Progenitor cell of endocrine pancreas (in vitro differentiated cells): ENCODE results near the gene CYP27B1. TPM values are rescaled to one million over a fixed set of nuclear protein-coding genes. Genes with fewer than 3 reads are reported as not detected.
"Not testable (repeated sequence)": the region's sequence is repeated elsewhere in the genome, so short reads cannot be mapped to it uniquely, and the experiment has no call there.

Experiments used
- DNase-seq: peaks from one replicate; pipeline ENCODE4 v3.0.0; 2021; ENCODE audit warnings: low spot score; ENCODE audit not compliant: unreplicated experiment
- H3K27ac Mint-ChIP-seq: 2 replicates; pipeline ENCODE4 v1.8.0; 2021; ENCODE audit warnings: mild to moderate bottlenecking, moderate library complexity, mixed read lengths
- H3K27me3 Mint-ChIP-seq: 2 replicates; pipeline ENCODE4 v1.8.0; 2021; ENCODE audit warnings: mixed read lengths
- H3K36me3 Mint-ChIP-seq: 2 replicates; pipeline ENCODE4 v1.8.0; 2022; ENCODE audit warnings: mixed read lengths; ENCODE audit not compliant: insufficient read depth
- H3K4me1 Mint-ChIP-seq: 2 replicates; pipeline ENCODE4 v1.8.0; 2021; ENCODE audit warnings: low read depth, mixed read lengths
- H3K4me3 Mint-ChIP-seq: 2 replicates; pipeline ENCODE4 v1.8.0; 2021; ENCODE audit warnings: low read depth, mild to moderate bottlenecking, moderate library complexity, mixed read lengths
- H3K9me3 Mint-ChIP-seq: 2 replicates; pipeline ENCODE4 v1.8.0; 2021; ENCODE audit warnings: low read depth, mixed read lengths
- total RNA-seq: library from RNA; stranded (reverse); gene quantifications from 2 replicates; pipeline ENCODE4 v1.2.1, GENCODE V29; 2021
- TF ChIP-seq, protein P1 (sequence below): fragments of 200-600 bp; sonication (generic); IDR thresholded peaks from one replicate; pipeline ENCODE4 v1.5.0; 2021; ENCODE audit warnings: antibody characterized with exemption, mild to moderate bottlenecking; ENCODE audit not compliant: unreplicated experiment

The CYP27B1 gene
- total RNA-seq, 1 donor from 2014 or later, result 2.0 TPM

- Mint-ChIP-seq H3K4me3 (no peak overlapping the region), H3K27me3 (peaks cover 61% of the 10 kb centered on the region)
Measured at GRCh38 chr12:57724003-57724935, 42.6 kb downstream of the CYP27B1 start.

GRCh38 chr12:57723630-57723962 lies 43.3 kb downstream of the CYP27B1 start:
- H3K27ac Mint-ChIP-seq, result no peak overlapping the region
- H3K4me1 Mint-ChIP-seq, result peaks cover 5% of the 10 kb centered on the region
- TF ChIP-seq, protein P1, sequence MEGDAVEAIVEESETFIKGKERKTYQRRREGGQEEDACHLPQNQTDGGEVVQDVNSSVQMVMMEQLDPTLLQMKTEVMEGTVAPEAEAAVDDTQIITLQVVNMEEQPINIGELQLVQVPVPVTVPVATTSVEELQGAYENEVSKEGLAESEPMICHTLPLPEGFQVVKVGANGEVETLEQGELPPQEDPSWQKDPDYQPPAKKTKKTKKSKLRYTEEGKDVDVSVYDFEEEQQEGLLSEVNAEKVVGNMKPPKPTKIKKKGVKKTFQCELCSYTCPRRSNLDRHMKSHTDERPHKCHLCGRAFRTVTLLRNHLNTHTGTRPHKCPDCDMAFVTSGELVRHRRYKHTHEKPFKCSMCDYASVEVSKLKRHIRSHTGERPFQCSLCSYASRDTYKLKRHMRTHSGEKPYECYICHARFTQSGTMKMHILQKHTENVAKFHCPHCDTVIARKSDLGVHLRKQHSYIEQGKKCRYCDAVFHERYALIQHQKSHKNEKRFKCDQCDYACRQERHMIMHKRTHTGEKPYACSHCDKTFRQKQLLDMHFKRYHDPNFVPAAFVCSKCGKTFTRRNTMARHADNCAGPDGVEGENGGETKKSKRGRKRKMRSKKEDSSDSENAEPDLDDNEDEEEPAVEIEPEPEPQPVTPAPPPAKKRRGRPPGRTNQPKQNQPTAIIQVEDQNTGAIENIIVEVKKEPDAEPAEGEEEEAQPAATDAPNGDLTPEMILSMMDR, result no peak
- peaks cover 55% of the 10 kb centered on the region for H3K27me3 Mint-ChIP-seq
- no peaks in the 10 kb centered on the region for H3K9me3 Mint-ChIP-seq
- DNase-seq, result no peak
- no peak overlapping the region for H3K4me3 Mint-ChIP-seq
- peaks cover 9% of the 10 kb centered on the region for H3K36me3 Mint-ChIP-seq

More at GRCh38 chr12:57724003-57724935, 42.6 kb downstream of the CYP27B1 start:
- no peak for DNase-seq
- Mint-ChIP-seq H3K36me3 (peaks cover 7% of the 10 kb centered on the region), H3K9me3 (no peaks in the 10 kb centered on the region), H3K27ac (no peak overlapping the region), H3K4me1 (peaks cover 5% of the 10 kb centered on the region)
- TF ChIP-seq, protein P1, result no peak

GRCh38 chr12:57722716-57723629 lies 43.9 kb downstream of the CYP27B1 start:
- Mint-ChIP-seq H3K27me3 (peaks cover 48% of the 10 kb centered on the region), H3K9me3 (no peaks in the 10 kb centered on the region), H3K4me1 (peaks cover 5% of the 10 kb centered on the region), H3K27ac (no peak overlapping the region), H3K36me3 (peaks cover 13% of the 10 kb centered on the region), H3K4me3 (no peak overlapping the region)
- TF ChIP-seq, protein P1, result no peak
- DNase-seq, result no peak

DNA sequence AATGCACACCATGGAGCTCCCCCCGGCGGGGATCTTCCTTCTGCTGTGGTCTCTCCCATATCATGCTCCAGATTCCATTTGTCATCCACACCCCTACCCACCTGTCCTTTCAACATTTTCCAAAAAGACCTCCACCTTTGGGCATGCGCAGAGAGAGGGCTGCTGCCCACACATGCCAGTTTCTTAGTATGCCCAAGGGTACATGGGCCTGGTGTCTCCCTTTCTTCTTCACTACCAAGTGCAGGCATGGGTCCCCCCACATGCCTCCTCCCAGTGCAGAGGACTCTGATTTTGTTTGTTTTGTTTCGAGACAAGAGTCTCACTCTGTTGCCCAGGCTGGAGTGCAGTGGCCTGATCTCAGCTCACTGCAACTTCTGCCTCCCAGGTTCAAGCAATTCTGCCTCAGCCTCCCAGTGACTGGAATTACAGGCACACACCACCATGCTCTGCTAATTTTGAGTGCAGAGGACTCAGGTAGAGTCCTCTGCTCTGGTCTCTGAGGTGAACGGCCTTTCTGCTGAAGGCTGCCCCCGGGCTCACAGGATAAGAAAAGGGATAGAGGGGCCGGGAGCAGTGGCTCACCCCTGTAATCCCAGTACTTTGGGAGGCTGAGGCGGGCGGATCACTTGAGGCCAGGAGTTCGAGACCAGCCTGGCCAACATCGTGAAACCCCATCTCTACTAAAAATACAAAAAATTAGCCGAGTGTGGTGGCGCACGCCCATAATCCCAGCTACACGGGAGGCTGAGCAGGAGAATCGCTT lies 44.9 kb downstream of the CYP27B1 start:
- not testable (repeated sequence) for DNase-seq

GRCh38 chr12:57720606-57721595 lies 46.0 kb downstream of the CYP27B1 start:
- no peaks in the 10 kb centered on the region for H3K4me1 Mint-ChIP-seq
- no peak for DNase-seq
- H3K9me3 Mint-ChIP-seq, result no peaks in the 10 kb centered on the region
- H3K4me3 Mint-ChIP-seq, result no peak overlapping the region
- H3K36me3 Mint-ChIP-seq, result peaks cover 14% of the 10 kb centered on the region
- H3K27me3 Mint-ChIP-seq, result peaks cover 31% of the 10 kb centered on the region
- TF ChIP-seq, protein P1, result no peak
- no peak overlapping the region for H3K27ac Mint-ChIP-seq

More for the DNA sequence above, 44.9 kb downstream of the CYP27B1 start:
- Mint-ChIP-seq H3K27me3 (peaks cover 39% of the 10 kb centered on the region), H3K36me3 (peaks cover 14% of the 10 kb centered on the region)
- not testable (repeated sequence) for H3K4me3 Mint-ChIP-seq, H3K9me3 Mint-ChIP-seq, H3K27ac Mint-ChIP-seq, H3K4me1 Mint-ChIP-seq
